Natural killer cell (primary cell): ENCODE results near the gene ROR1. TPM values are rescaled to one million over a fixed set of nuclear protein-coding genes. Genes with fewer than 3 reads are reported as not detected.

Experiments
- ATAC-seq, 3 donors: fragments of 150-1000 bp in 2 of 3; fragments of 200-7000 bp in 1 of 3; cut with Tn5 transposase; 1 replicate in 1 of 3; 2 replicates in 2 of 3; pipeline ENCODE4 v1.10.0; 2021; ENCODE audit warnings: mild to moderate bottlenecking in 2 of 3, moderate library complexity in 2 of 3
- DNase-seq, 2 donors: peaks; one replicate each; pipeline versions ENCODE4 v3.0.0 to v3.0.0-alpha.2; 2013 to 2021; ENCODE audit warnings: mixed read lengths in 1 of 2
- H3K27ac ChIP-seq: one replicate; pipeline ENCODE4 v1.5.1; 2013; ENCODE audit warnings: mild to moderate bottlenecking, low read length
- H3K27me3 ChIP-seq: one replicate; pipeline ENCODE4 v1.6.1; 2013; ENCODE audit warnings: low read length; ENCODE audit not compliant: control insufficient read depth, insufficient read depth
- H3K36me3 ChIP-seq: one replicate; pipeline ENCODE4 v1.6.1; 2013; ENCODE audit warnings: low read length; ENCODE audit not compliant: control insufficient read depth, insufficient read depth
- H3K4me1 ChIP-seq: one replicate; pipeline ENCODE4 v1.6.1; 2013; ENCODE audit warnings: low read length; ENCODE audit not compliant: control insufficient read depth, insufficient read depth
- H3K4me3 ChIP-seq: one replicate; pipeline ENCODE4 v1.5.1; 2013; ENCODE audit warnings: low read length
- H3K9me3 ChIP-seq: one replicate; pipeline ENCODE4 v1.6.1; 2013; ENCODE audit warnings: low read length; ENCODE audit not compliant: control insufficient read depth, insufficient read depth
- H3K27ac Mint-ChIP-seq, 2 donors: one replicate each; pipeline ENCODE4 v1.8.0; 2022; ENCODE audit warnings: mild to moderate bottlenecking in 2 of 2, mixed read lengths in 2 of 2, moderate library complexity in 1 of 2
- H3K27me3 Mint-ChIP-seq, 2 donors: one replicate each; pipeline ENCODE4 v1.8.0; 2022; ENCODE audit warnings: low read depth in 2 of 2, mixed read lengths in 2 of 2
- H3K36me3 Mint-ChIP-seq: one replicate; pipeline ENCODE4 v1.8.0; 2022; ENCODE audit warnings: mixed read lengths
- H3K4me1 Mint-ChIP-seq, 2 donors: one replicate each; pipeline ENCODE4 v1.8.0; 2022; ENCODE audit warnings: mixed read lengths in 2 of 2
- H3K4me3 Mint-ChIP-seq: one replicate; pipeline ENCODE4 v1.8.0; 2022; ENCODE audit warnings: mild to moderate bottlenecking, moderate library complexity, mixed read lengths
- H3K9me3 Mint-ChIP-seq, 2 donors: one replicate each; pipeline ENCODE4 v1.8.0; 2022; ENCODE audit warnings: mixed read lengths in 2 of 2
- CTCF ChIP-seq: fragments of 200-600 bp; IDR thresholded peaks from one replicate; pipeline ENCODE4 v1.8.0; 2022; ENCODE audit warnings: antibody characterized with exemption
- WGBS: methylation state at CpG from one replicate; pipeline ENCODE4 v1.1.7; 2013; ENCODE audit warnings: missing lambda C conversion rate; ENCODE audit not compliant: insufficient coverage; 5-methylcytosine and 5-hydroxymethylcytosine counted together
- intact Hi-C: fragments of 100-400 bp; cut with micrococcal nuclease; formaldehyde crosslinking; loops from one replicate; pipeline ENCODE4 v1.14.2; 2022
- total RNA-seq, 4 donors: library from RNA; stranded (reverse); fragments of 120-200 nt in 1 of 4; gene quantifications; one replicate each; pipeline versions ENCODE4 v1.2.3 to v1.2.4, GENCODE V29; 2013 to 2022

Gene ROR1
- total RNA-seq, 3 donors from 2014 or later (not counting 1 experiment from before 2014, with no cell fraction given) = 0.05 to 0.35 (median 0.27) TPM

DNA sequence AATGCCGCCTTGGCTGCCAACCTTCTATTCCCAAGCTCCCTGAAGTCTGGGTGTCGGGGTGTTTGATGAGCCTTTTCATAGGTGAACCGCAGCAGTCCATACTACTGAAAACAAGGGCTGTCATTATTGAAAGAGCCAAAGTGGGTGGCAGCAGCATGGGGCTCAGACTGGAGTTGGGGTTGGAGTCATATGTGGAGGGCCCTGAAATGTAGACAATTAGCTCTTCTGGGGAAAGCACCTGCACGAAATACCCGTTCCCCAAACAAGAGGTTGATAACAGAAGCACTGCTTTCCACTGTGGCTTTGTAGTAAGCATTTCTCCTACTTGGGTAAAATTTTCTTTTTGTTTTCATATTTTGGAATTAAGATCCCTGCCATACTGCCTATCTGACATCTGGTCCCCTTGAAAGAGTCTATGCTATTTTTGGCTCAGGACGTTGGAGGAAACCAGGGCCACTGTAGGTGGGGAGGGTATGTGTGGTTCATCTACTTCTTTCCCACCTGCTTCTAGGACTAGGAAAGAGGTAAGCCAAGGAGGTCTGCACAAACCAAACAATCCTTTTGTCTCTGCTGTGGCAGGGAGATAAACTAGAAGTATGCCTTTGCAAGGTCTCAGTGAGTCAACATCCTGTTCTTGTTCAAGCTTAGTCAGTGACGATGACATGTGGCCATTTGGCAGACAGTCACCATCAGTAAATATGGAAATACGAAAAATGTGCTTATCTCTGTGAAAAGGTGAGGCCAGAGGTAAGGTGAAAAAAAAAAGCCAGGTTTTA, 232.6 kb downstream of the ROR1 start:
- peak in 1 of 2 donors; percentile 5 for DNase-seq
- Histone ChIP-seq H3K4me3 (no peak overlapping the region), H3K36me3 (no peaks in the 10 kb centered on the region), H3K27me3 (no peaks in the 10 kb centered on the region), H3K27ac (peak overlapping the region; percentile 37), H3K9me3 (no peaks in the 10 kb centered on the region), H3K4me1 (peaks cover 13% of the 10 kb centered on the region)
- TF ChIP-seq CTCF = no peak
- Mint-ChIP-seq H3K4me1 (peaks cover 6% of the 10 kb centered on the region in 2 donors), H3K4me3 (no peak overlapping the region), H3K27me3 (peaks cover 0 to 4% of the 10 kb centered on the region in 2 donors), H3K27ac (no peak overlapping the region), H3K9me3 (no peaks in the 10 kb centered on the region), H3K36me3 (no peaks in the 10 kb centered on the region)
- intact Hi-C loops = no loop called here
- WGBS = 55% methylated on average over 8 of the region's 8 CpGs
- ATAC-seq = peak in 2 of 3 donors; percentile 36 to 47

GRCh38 chr1:64010316-64010715, 236.5 kb downstream of the ROR1 start:
- ATAC-seq (no peak), DNase-seq (no peak)
- Mint-ChIP-seq H3K36me3 (no peaks in the 10 kb centered on the region), H3K4me1 (peaks cover 6% of the 10 kb centered on the region in 2 donors), H3K27me3 (peaks cover 0 to 4% of the 10 kb centered on the region in 2 donors), H3K27ac (no peak overlapping the region), H3K4me3 (no peak overlapping the region), H3K9me3 (no peaks in the 10 kb centered on the region)
- no CpG with 5 or more reads among the region's 1 CpG for WGBS
- Histone ChIP-seq H3K4me3 (no peak overlapping the region), H3K27ac (no peak overlapping the region), H3K4me1 (peaks cover 3% of the 10 kb centered on the region), H3K9me3 (no peaks in the 10 kb centered on the region), H3K36me3 (no peaks in the 10 kb centered on the region), H3K27me3 (no peaks in the 10 kb centered on the region)
- TF ChIP-seq CTCF = no peak
- intact Hi-C loops = no loop called here

GRCh38 chr1:64013395-64013794, 239.6 kb downstream of the ROR1 start:
- WGBS = 74% methylated on average over 4 of the region's 4 CpGs
- H3K4me3 Mint-ChIP-seq = no peak overlapping the region
- intact Hi-C loops = no loop called here
- Histone ChIP-seq H3K4me3 (no peak overlapping the region), H3K27ac (peak overlapping the region; percentile 22), H3K27me3 (no peaks in the 10 kb centered on the region), H3K4me1 (no peaks in the 10 kb centered on the region), H3K9me3 (no peaks in the 10 kb centered on the region), H3K36me3 (no peaks in the 10 kb centered on the region)
- ATAC-seq = no peak
- TF ChIP-seq CTCF = no peak
- H3K9me3 Mint-ChIP-seq = no peaks in the 10 kb centered on the region
- H3K27me3 Mint-ChIP-seq = peaks cover 0 to 4% of the 10 kb centered on the region in 2 donors
- H3K27ac Mint-ChIP-seq = no peak overlapping the region
- DNase-seq = no peak
- peaks cover 0 to 6% of the 10 kb centered on the region in 2 donors for H3K4me1 Mint-ChIP-seq
- H3K36me3 Mint-ChIP-seq = no peaks in the 10 kb centered on the region
